Right lobe of liver (tissue), 4 donors: ENCODE measurements around the gene TNNT3.

ENCODE experiments used
- POLR2A ChIP-seq: fragments of 450-650 bp; IDR thresholded peaks from one replicate; pipeline ENCODE4 v1.6.1; 2017; ENCODE audit warnings: antibody characterized with exemption, mild to moderate bottlenecking
- TF ChIP-seq, protein P1 (sequence below), 4 donors: fragments of 200-600 bp in 3 of 4; fragments of 450-650 bp in 1 of 4; IDR thresholded peaks; one replicate each; pipeline versions ENCODE4 v1.5.1 to v1.8.0; 2016 to 2022; ENCODE audit warnings: antibody characterized with exemption in 4 of 4, mild to moderate bottlenecking in 2 of 4
- donor health status: DM: no; HTN: no; CAD: no.
- donor health status: DM: no; HTN: no; CAD: no.
- donor health status: DM: no; HTN: yes; CAD: no.

DNA sequence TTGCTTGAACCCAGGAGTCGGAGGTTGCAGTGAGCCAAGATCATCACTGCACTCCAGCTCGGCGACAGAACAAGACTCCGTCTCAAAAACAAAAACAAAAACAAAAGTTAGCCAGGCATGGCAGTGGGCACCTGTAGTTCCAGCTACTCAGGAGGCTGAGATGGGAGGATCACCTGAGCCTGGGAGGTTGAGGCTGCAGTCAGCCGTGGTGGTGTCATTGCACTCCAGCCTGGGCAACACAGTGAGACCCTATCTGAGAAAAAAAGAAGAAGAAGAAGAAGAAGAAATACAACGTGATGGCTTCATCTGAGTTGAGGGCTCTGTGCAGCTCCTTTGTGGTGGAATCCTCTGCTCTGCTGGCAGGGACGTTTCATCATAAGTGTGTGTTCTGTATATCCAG is 10.0 kb upstream of the TNNT3 start:
- TF ChIP-seq, protein P1, sequence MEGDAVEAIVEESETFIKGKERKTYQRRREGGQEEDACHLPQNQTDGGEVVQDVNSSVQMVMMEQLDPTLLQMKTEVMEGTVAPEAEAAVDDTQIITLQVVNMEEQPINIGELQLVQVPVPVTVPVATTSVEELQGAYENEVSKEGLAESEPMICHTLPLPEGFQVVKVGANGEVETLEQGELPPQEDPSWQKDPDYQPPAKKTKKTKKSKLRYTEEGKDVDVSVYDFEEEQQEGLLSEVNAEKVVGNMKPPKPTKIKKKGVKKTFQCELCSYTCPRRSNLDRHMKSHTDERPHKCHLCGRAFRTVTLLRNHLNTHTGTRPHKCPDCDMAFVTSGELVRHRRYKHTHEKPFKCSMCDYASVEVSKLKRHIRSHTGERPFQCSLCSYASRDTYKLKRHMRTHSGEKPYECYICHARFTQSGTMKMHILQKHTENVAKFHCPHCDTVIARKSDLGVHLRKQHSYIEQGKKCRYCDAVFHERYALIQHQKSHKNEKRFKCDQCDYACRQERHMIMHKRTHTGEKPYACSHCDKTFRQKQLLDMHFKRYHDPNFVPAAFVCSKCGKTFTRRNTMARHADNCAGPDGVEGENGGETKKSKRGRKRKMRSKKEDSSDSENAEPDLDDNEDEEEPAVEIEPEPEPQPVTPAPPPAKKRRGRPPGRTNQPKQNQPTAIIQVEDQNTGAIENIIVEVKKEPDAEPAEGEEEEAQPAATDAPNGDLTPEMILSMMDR (IDR thresholded peaks at IDR 0.05): no peak
- no peak for TF ChIP-seq POLR2A
